H9 (cell line): ENCODE data around the gene RLBP1. TPM values are rescaled to one million over a fixed set of nuclear protein-coding genes. Genes with fewer than 3 reads are reported as not detected.

Experiments
- DNase-seq: peaks from one replicate; pipeline ENCODE4 v3.0.0-alpha.2; 2017
- H2AFZ ChIP-seq: one replicate; pipeline ENCODE4 v1.6.1; 2013; ENCODE audit warnings: mild to moderate bottlenecking, low read length, control low read depth, moderate library complexity
- H2AK5ac ChIP-seq: 2 replicates; pipeline ENCODE4 v1.6.1; 2013; ENCODE audit warnings: low read length, control low read depth, mixed read lengths; ENCODE audit not compliant: insufficient read length
- H2BK120ac ChIP-seq: one replicate; pipeline ENCODE4 v1.6.1; 2013; ENCODE audit warnings: low read depth, mild to moderate bottlenecking, low read length, control low read depth, inconsistent platforms; ENCODE audit not compliant: poor library complexity, severe bottlenecking
- H2BK12ac ChIP-seq: 2 replicates; pipeline ENCODE4 v1.6.1; 2013; ENCODE audit warnings: low read length, control low read depth, mixed read lengths, low read depth; ENCODE audit not compliant: insufficient read length
- H2BK15ac ChIP-seq: 2 replicates; pipeline ENCODE4 v1.6.1; 2013; ENCODE audit warnings: low read depth, low read length, control low read depth
- H2BK20ac ChIP-seq: one replicate; pipeline ENCODE4 v1.6.1; 2013; ENCODE audit warnings: low read depth, mild to moderate bottlenecking, low read length, control low read depth, inconsistent platforms; ENCODE audit not compliant: poor library complexity, severe bottlenecking
- H2BK5ac ChIP-seq: 2 replicates; pipeline ENCODE4 v1.6.1; 2013; ENCODE audit warnings: low read length, control low read depth, mixed read lengths; ENCODE audit not compliant: insufficient read length
- H3K14ac ChIP-seq: 2 replicates; pipeline ENCODE4 v1.6.1; 2013; ENCODE audit warnings: low read length, control low read depth; ENCODE audit not compliant: insufficient read depth
- H3K18ac ChIP-seq: 2 replicates; pipeline ENCODE4 v1.6.1; 2013; ENCODE audit warnings: low read depth, mild to moderate bottlenecking, mixed read lengths, low read length, control low read depth; ENCODE audit not compliant: insufficient read length
- H3K23ac ChIP-seq: 2 replicates; pipeline ENCODE4 v1.6.1; 2013; ENCODE audit warnings: low read length, control low read depth, mixed read lengths, low read depth; ENCODE audit not compliant: insufficient read length
- H3K23me2 ChIP-seq: 2 replicates; pipeline ENCODE4 v1.6.1; 2013; ENCODE audit warnings: low read depth, mild to moderate bottlenecking, mixed read lengths, low read length, control low read depth; ENCODE audit not compliant: insufficient read length, poor library complexity, severe bottlenecking
- H3K27ac ChIP-seq: 2 replicates; pipeline ENCODE4 v1.5.1; 2013; ENCODE audit warnings: low read length, control low read depth, mixed read lengths, low read depth; ENCODE audit not compliant: insufficient read length
- H3K27me3 ChIP-seq: 2 replicates; pipeline ENCODE4 v1.6.1; 2013; ENCODE audit warnings: low read length, control low read depth, inconsistent platforms; ENCODE audit not compliant: insufficient read depth
- H3K4ac ChIP-seq: 2 replicates; pipeline ENCODE4 v1.6.1; 2013; ENCODE audit warnings: low read depth, mild to moderate bottlenecking, control low read depth, inconsistent platforms, low read length, moderate library complexity
- H3K4me1 ChIP-seq: 2 replicates; pipeline ENCODE4 v1.6.1; 2013; ENCODE audit warnings: low read length, control low read depth, inconsistent platforms; ENCODE audit not compliant: insufficient read depth
- H3K4me2 ChIP-seq: 2 replicates; pipeline ENCODE4 v1.6.1; 2013; ENCODE audit warnings: low read length, control low read depth, mixed read lengths; ENCODE audit not compliant: insufficient read length, insufficient read depth
- H3K56ac ChIP-seq: 2 replicates; pipeline ENCODE4 v1.6.1; 2013; ENCODE audit warnings: low read depth, mild to moderate bottlenecking, mixed read lengths, low read length, control low read depth; ENCODE audit not compliant: insufficient read length
- H3K79me1 ChIP-seq: 2 replicates; pipeline ENCODE4 v1.6.1; 2013; ENCODE audit warnings: low read depth, mild to moderate bottlenecking, moderate library complexity, low read length, control low read depth, inconsistent platforms; ENCODE audit not compliant: insufficient read depth, poor library complexity, severe bottlenecking
- H3K79me2 ChIP-seq: 2 replicates; pipeline ENCODE4 v1.6.1; 2013; ENCODE audit warnings: low read length, control low read depth, inconsistent platforms; ENCODE audit not compliant: insufficient read depth
- H3K9ac ChIP-seq: 2 replicates; pipeline ENCODE4 v1.6.1; 2013; ENCODE audit warnings: low read length, control low read depth, mixed read lengths; ENCODE audit not compliant: insufficient read length; ENCODE audit errors: extremely low read depth
- H3K9me3 ChIP-seq: one replicate; pipeline ENCODE4 v1.6.1; 2013; ENCODE audit warnings: low read depth, low read length, inconsistent platforms; ENCODE audit not compliant: control insufficient read depth
- H3T11ph ChIP-seq: one replicate; pipeline ENCODE4 v1.6.1; 2013; ENCODE audit warnings: mild to moderate bottlenecking, low read length, control low read depth, inconsistent platforms
- H4K20me1 ChIP-seq: one replicate; pipeline ENCODE4 v1.6.1; 2013; ENCODE audit not compliant: control insufficient read depth, insufficient read length, insufficient read depth
- H4K5ac ChIP-seq: 2 replicates; pipeline ENCODE4 v1.6.1; 2013; ENCODE audit warnings: low read depth, mild to moderate bottlenecking, mixed read lengths, low read length, control low read depth; ENCODE audit not compliant: insufficient read length
- H4K8ac ChIP-seq: replicated peaks from 2 replicates; pipeline ENCODE4 v1.6.1; 2013; ENCODE audit warnings: low read length, control low read depth, mixed read lengths, low read depth; ENCODE audit not compliant: insufficient read length
- H4K91ac ChIP-seq: 2 replicates; pipeline ENCODE4 v1.6.1; 2013; ENCODE audit warnings: low read depth, mild to moderate bottlenecking, moderate library complexity, mixed read lengths, low read length, control low read depth; ENCODE audit not compliant: insufficient read length
- H3K27ac Mint-ChIP-seq, 3 experiments: 2 replicates in 2 of 3; 3 replicates in 1 of 3; pipeline ENCODE4 v1.8.0; 2020 to 2021; ENCODE audit warnings: mixed read lengths in 3 of 3, mild to moderate bottlenecking in 1 of 3, moderate library complexity in 1 of 3
- H3K27me3 Mint-ChIP-seq: 2 replicates; pipeline ENCODE4 v1.8.0; 2021; ENCODE audit warnings: low read depth, mild to moderate bottlenecking, moderate library complexity, mixed read lengths
- H3K36me3 Mint-ChIP-seq, 3 experiments: 2 replicates in 2 of 3; 3 replicates in 1 of 3; pipeline ENCODE4 v1.8.0; 2020 to 2021; ENCODE audit warnings: low read depth in 3 of 3, mixed read lengths in 3 of 3; ENCODE audit not compliant: insufficient read depth in 1 of 3
- H3K4me1 Mint-ChIP-seq, 2 experiments: 2 replicates each; pipeline ENCODE4 v1.8.0; 2020; ENCODE audit warnings: mixed read lengths in 2 of 2
- H3K4me3 Mint-ChIP-seq, 2 experiments: 2 replicates in 1 of 2; 3 replicates in 1 of 2; pipeline ENCODE4 v1.8.0; 2020 to 2021; ENCODE audit warnings: mild to moderate bottlenecking in 2 of 2, mixed read lengths in 2 of 2, moderate library complexity in 1 of 2
- H3K9me3 Mint-ChIP-seq, 2 experiments: 2 replicates in 1 of 2; 3 replicates in 1 of 2; pipeline ENCODE4 v1.8.0; 2020; ENCODE audit warnings: mild to moderate bottlenecking in 2 of 2, mixed read lengths in 2 of 2, moderate library complexity in 1 of 2
- CTCF ChIP-seq: fragments of 200-600 bp; sonication (generic); conservative IDR thresholded peaks from 3 replicates; pipeline ENCODE4 v1.8.0; 2021; ENCODE audit warnings: antibody characterized with exemption, mild to moderate bottlenecking
- WGBS: extraction: QIAGEN DNeasy Blood & Tissue Kit; methylation state at CpG from one replicate; pipeline ENCODE4 v1.1.7; 2013; ENCODE audit warnings: missing lambda C conversion rate, low lambda C conversion rate, mixed read lengths; ENCODE audit not compliant: insufficient read length; ENCODE audit errors: extremely low coverage; 5-methylcytosine and 5-hydroxymethylcytosine counted together
- total RNA-seq: library from RNA; stranded (reverse); gene quantifications from 2 replicates; pipeline ENCODE4 v1.2.1, GENCODE V29; 2021

The RLBP1 gene
- total RNA-seq, 1 experiment from 2014 or later, result not detected

DNA sequence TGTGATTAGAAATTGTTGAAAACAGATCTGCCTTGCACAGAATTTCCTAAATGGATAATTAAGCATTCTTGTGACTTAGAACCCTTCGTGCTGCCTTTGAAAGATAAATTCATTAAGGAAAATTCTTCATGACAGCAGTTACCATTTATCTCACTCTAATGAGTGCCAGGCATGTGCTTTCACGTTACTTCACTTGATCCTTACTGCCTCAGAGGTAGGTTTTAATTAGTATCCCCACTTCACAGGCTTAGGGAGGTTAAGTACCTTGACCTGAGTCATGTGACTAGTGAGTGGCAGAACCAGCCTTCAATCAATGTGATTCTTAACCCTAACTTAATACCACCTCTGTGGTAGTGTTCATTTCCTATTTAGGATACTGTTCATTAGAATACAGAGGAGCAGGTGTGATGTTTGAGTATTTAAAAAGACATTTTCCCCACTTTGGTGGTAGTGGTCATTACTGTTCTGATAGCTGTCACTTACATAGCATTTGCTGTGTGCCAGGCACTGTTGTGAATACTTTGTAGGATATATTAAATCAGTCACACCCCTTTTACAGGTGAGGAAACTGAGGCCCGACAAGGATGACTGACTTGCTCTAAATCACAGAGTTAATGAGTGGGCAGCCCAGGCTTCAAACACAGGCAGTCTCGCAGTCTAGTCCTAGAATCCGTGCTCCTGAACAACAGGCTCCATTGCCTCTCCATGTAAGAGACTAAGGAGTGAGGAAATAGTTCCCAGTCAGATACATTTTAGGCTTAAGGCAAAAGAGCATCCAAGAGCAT is 57.9 kb downstream of the RLBP1 start:
- Histone ChIP-seq H3K23me2 (no peaks in the 10 kb centered on the region), H4K91ac (no peak overlapping the region), H2BK5ac (no peak overlapping the region), H3T11ph (no peak overlapping the region), H3K27me3 (no peaks in the 10 kb centered on the region), H3K4ac (no peak overlapping the region), H4K5ac (no peak overlapping the region), H3K14ac (no peak overlapping the region), H3K18ac (no peak overlapping the region), H4K8ac (no peak overlapping the region), H3K23ac (no peak overlapping the region), H3K4me2 (no peak overlapping the region), H3K4me1 (0 out of 2 replicates have a peak, but pooled peaks cover 6% of the 10 kb centered on the region), H2BK120ac (no peak overlapping the region), H2BK20ac (no peak overlapping the region), H3K56ac (no peak overlapping the region), H2AK5ac (no peak overlapping the region), H2AFZ (no peak overlapping the region), H3K9ac (no peak overlapping the region), H2BK15ac (no peak overlapping the region), H3K9me3 (no peaks in the 10 kb centered on the region), H4K20me1 (no peaks in the 10 kb centered on the region), H2BK12ac (no peak overlapping the region), H3K79me1 (no peaks in the 10 kb centered on the region), H3K27ac (no peak overlapping the region), H3K79me2 (no peaks in the 10 kb centered on the region)
- H3K4me3 Mint-ChIP-seq, result no peak overlapping the region
- no peaks in the 10 kb centered on the region for H3K9me3 Mint-ChIP-seq
- H3K27me3 Mint-ChIP-seq, result no peaks in the 10 kb centered on the region
- peaks cover 17 to 18% of the 10 kb centered on the region in 2 experiments for H3K4me1 Mint-ChIP-seq
- H3K36me3 Mint-ChIP-seq, result no peaks in the 10 kb centered on the region
- WGBS, result no CpG with 5 or more reads among the region's 5 CpGs
- H3K27ac Mint-ChIP-seq, result no peak overlapping the region
- TF ChIP-seq CTCF, result no peak
- no peak for DNase-seq
